HG03045 (cell line): ENCODE data around the gene OPRD1.
"Not testable (repeated sequence)": the region's sequence is repeated elsewhere in the genome, so short reads cannot be mapped to it uniquely, and the experiment has no call there.

Source experiments
- ATAC-seq: cut with Tn5 transposase; IDR thresholded peaks from one replicate; pipeline ENCODE4 v1.9.1; 2021; ENCODE audit warnings: mild to moderate bottlenecking, moderate library complexity; ENCODE audit not compliant: unreplicated experiment

Gene OPRD1

DNA sequence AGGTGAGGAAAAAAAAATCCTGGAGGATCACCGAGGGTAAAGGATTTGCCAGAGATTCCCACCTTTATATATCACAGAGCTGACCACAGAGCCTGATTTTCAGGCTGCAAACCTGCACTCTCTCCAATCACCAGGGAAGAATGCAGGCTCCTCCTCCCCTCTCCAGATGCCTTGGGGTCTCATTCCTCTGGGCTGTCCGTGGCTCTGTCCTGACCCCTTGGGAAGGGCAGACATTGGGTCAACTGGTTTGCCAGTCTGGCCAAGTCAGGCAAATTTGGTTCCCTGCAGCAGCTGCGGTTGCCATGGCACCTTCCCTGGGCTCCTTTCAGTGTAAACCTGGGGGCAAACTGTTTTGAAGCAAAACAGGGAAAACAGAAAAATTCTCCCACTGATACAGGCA, 11.6 kb upstream of the OPRD1 start:
- no peak for ATAC-seq

DNA sequence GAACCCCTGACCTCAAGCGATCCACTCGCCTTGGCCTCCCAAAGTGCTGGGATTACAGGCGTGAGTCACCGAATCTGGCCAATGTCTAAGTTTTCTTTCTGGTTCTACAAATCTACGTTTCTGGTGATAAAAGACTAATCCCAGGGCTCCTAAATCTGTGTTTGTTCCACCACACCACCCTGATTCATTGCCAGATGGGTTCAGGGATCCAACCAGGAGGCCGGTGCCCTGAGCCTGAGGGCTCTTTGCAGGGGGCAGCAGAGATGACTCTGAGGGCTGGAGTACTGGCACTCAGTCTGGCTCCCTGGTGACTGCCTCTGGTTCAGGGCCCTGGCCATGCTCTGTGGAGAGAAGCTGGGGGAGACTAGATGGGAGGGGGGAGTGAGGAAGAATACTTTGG, 10.5 kb upstream of the OPRD1 start:
- no peak for ATAC-seq

- no peak for ATAC-seq
Measured at GRCh38 chr1:28803051-28803450, 8.9 kb upstream of the OPRD1 start.

DNA sequence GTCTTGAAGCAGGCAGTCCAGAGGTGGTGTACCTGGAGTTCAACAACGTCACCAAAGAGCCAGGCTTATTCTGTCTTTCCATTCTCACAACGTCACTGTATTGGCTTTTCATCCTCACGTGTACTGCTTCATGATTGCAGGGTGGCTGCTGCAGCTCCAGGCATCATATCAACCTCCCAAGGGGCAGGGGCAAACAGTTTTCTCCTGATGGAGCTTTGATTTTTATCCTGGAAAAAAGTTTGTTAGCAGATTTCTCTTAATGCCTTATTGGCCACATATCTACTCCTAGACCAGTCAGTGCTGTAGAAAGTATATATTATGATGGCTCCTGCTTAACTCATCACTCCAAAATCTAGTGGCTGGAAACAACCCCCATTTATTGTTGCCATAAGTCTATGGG, 8.3 kb upstream of the OPRD1 start:
- no peak for ATAC-seq

GRCh38 chr1:28804071-28804470, 7.9 kb upstream of the OPRD1 start:
- ATAC-seq, result no peak

DNA sequence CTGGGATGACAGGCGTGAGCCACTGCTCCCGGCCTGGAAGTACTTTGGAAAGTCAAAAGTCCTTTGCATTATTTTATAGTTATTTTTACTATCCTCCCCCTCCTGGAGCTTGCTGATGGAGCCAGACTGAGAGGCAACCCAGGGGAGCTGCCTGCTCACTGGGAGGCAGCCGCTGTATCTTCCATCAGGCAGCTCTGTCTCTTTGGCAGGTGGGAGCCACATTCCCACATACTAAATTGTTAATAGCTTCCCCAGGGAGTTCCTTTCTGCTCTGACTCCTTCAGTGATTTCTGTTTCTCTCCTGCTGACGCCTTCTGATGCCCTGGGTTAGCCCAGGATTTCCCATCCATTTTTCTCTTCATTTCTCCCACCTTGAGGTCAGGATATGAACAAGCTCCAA, 4.9 kb upstream of the OPRD1 start:
- no peak for ATAC-seq

DNA sequence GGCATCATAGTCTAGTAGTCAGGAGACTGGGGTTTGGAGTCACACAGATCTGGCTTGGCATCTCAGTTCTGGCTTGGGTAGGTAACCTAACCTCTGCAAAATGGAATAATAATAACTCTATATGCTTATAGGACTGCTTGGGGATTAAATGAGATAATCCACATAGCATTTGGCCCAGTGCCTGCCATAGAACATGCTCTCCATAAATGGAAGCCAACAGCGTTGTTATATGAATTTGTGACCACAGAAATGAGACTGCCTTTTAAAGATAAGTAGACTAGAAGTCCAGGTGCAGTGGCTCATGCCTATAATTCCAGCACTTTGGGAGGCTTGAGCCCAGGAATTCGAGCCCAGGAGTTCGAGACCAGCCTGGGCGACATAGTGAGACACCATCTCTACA, 4.0 kb upstream of the OPRD1 start:
- no peak for ATAC-seq

DNA sequence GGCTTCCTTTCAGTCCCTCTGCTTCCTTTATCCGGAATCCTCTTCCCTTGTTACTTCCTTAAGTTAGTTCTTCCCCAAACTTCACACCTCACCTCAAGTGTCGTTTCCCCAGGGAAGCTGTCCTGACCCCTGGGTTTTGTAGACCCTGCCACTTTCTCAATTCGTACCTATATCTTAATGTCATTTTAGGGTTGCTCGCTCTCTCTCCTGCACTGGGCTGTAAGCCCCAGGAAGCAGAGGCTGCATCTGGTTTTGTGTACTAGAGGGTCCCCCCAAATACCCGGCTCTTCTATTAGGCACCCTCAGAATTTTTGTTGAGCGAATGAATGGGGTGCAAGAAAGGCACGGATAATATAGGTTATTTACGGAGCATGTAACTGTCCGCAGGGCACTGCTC, 603 bp upstream of the OPRD1 start:
- no peak for ATAC-seq

GRCh38 chr1:28812669-28813468, 899 bp downstream of the OPRD1 start:
- ATAC-seq, result no peak

DNA sequence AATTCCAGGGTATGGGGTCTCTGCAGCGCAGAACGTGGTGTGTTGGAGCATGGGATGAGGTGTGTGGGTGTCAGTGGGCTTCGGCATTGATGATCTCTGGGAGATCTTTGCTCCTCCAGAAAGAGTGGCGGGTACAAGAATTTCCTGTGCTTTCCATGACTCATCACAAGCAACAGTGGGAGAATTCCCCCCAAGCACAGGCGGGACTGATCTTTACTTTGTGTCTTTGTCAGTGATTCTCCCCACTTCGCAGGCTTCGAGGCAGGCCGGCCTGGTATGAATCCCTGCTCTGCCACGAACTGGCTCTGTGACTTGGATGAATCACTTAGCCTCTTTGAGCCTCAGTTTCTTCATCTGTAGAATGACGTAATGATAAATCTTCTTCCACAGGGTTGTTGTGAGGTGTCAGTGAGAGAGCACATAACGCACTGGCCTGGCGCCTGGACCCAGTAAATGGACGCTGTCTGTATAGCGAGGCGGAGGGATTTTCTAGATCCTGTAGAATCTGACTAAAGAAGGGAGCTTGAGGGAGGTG, 2.0 kb downstream of the OPRD1 start:
- no peak for ATAC-seq

- ATAC-seq, result no peak
Measured at GRCh38 chr1:28815533-28816185, 3.7 kb downstream of the OPRD1 start.

DNA sequence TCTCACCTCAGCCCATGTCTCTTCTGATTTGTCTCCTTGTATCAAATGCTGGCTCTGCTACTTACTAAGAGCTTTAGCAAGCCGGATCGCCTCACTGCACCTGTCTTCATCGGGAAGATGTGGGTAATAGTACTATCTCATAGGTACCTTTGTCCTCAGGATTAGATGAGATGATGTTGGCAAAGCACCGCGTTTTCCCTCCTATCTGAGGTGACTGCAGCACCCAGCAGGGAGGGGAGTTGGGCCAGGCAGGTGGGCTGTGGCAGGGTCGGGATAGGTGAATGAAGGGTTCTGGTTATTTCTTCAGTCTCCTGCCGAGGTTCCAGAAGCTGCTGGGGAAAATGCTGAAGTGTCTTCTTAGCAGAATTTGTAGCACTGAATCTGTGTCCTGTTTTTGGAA, 5.2 kb downstream of the OPRD1 start:
- ATAC-seq, result no peak

GRCh38 chr1:28819020-28819419, 7.0 kb downstream of the OPRD1 start:
- no peak for ATAC-seq

- no peak for ATAC-seq
Measured at GRCh38 chr1:28822799-28823198, 10.8 kb downstream of the OPRD1 start.

- not testable (repeated sequence) for ATAC-seq
Measured at GRCh38 chr1:28824061-28824460, 12.1 kb downstream of the OPRD1 start.

- ATAC-seq, result not testable (repeated sequence)
Measured at GRCh38 chr1:28828227-28828858, 16.4 kb downstream of the OPRD1 start.

DNA sequence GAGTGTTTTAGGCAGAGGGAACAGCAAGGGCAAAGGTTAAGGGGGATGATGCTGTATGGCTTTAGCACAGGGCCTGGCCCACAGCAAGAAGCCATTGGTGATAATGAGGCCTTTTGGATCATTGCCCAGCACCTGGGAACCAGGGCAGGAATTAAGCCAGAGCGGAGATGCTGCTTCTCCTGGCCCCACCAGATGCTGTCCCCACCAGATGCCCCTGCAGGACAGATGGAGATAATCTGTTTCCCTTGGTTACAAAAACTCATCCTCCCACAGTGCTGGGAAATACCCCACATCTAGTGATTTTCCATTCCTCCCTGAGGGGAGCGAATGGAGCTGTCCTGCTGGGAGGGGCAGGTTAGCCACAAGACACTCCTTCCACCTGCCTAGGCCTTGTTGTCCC, 18.8 kb downstream of the OPRD1 start:
- ATAC-seq, result no peak

GRCh38 chr1:28832966-28833365, 21.0 kb downstream of the OPRD1 start:
- ATAC-seq, result no peak

GRCh38 chr1:28833381-28833780, 21.4 kb downstream of the OPRD1 start:
- no peak for ATAC-seq

DNA sequence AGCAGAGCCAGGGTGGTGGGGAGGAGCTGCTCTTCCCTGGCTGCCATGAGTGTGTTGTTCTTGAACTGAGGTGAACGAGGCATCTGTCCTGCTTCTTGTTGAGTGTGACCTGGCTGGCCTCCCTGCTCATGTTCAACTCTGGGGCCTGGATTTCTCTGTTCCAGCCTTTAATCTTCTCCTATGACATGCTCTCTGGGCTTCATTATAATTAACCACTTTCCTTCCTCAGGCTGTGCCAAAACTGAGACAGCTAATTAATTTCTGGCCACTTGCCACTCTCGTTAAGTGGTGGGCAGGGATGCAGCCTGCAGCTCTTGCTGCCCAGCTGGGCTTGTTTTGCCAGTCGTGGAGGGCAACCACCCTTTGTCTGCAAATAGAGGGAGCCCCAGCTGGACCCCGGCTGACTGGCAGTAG, 23.3 kb downstream of the OPRD1 start:
- no peak for ATAC-seq

DNA sequence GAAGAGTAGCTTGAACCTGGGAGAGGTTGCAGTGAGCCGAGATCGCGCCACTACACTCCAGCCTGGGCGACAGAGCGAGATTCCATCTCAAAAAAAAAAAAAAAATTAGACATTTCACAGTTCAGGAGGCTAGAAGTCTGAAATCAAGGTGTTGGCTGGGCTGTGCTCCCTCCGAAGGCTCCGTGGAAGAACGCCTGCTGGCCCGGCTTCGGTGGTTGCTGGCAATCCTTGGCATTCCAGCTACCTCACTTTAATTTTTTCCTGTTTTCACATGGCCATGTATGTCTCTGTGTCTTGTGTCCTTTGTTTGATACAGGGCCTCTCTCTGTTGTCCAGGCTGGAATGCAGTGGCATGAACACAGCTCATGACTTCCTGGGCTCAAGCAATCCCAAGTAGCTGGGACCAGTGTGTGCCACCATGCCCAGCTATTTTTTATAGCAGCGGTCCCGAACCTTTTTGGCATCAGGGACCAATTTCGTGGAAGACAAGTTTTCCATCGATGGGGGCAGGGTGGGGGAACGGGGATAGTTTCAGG, 24.5 kb downstream of the OPRD1 start:
- ATAC-seq, result no peak
